Neural progenitor cell (in vitro differentiated cells): ENCODE data around the gene LBHD1.

Experiments
- EZH2phosphoT487 ChIP-seq: fragments of 200-600 bp; sonication (generic); IDR thresholded peaks from 2 replicates; pipeline ENCODE4 v1.6.1; 2017; ENCODE audit warnings: antibody characterized with exemption
- TF ChIP-seq, protein P1 (sequence below): fragments of 200-600 bp; sonication (generic); IDR thresholded peaks from 2 replicates; pipeline ENCODE4 v1.5.1; 2017; ENCODE audit warnings: antibody characterized with exemption, mild to moderate bottlenecking

DNA sequence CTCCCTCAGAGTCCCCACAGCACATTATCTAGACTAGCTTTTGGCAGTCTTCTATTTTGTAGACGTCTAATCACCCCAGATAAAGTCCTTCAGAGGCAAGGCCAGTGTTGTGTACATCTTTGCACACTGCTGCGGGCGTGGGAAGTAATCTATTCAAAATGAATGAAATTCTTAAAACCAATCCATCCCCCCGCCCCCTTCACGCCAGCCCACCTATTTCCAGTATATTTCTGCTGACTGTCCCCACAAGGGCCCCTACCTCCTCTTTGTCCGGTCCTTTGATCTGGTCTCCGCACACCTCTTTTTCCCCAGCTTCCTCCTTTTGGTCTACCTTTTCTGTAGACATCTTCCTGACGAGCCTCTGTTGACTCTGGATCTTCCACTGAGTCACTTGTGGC, 34.8 kb upstream of the LBHD1 start:
- TF ChIP-seq, protein P1, sequence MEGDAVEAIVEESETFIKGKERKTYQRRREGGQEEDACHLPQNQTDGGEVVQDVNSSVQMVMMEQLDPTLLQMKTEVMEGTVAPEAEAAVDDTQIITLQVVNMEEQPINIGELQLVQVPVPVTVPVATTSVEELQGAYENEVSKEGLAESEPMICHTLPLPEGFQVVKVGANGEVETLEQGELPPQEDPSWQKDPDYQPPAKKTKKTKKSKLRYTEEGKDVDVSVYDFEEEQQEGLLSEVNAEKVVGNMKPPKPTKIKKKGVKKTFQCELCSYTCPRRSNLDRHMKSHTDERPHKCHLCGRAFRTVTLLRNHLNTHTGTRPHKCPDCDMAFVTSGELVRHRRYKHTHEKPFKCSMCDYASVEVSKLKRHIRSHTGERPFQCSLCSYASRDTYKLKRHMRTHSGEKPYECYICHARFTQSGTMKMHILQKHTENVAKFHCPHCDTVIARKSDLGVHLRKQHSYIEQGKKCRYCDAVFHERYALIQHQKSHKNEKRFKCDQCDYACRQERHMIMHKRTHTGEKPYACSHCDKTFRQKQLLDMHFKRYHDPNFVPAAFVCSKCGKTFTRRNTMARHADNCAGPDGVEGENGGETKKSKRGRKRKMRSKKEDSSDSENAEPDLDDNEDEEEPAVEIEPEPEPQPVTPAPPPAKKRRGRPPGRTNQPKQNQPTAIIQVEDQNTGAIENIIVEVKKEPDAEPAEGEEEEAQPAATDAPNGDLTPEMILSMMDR = no peak
- TF ChIP-seq EZH2phosphoT487 = no peak
